ENCODE measurements around the gene PPP2R3A. TPM values are rescaled to one million over a fixed set of nuclear protein-coding genes. Genes with fewer than 3 reads are reported as not detected.

PPP2R3A gene
- total and polyA plus RNA-seq, 2 of the 13 experiments (the other 11 are each of a cell fraction or from before 2014, with no cell fraction given), result 0.07 to 0.12 TPM

- TF ChIP-seq ARID4A (CRISPR knock-in tag; IDR thresholded peaks at IDR 0.05; ENCODE audit: borderline replicate concordance) (peak; percentile 72), ZNF543 (CRISPR knock-in tag; IDR thresholded peaks at IDR 0.05) (0 out of 2 replicates have a peak, but pooled peaks have one; percentile 15), HOXD1 (CRISPR knock-in tag; IDR thresholded peaks at IDR 0.05) (peak; percentile 13; the same call in 1 of the 2 replicates), HIVEP1 (CRISPR knock-in tag; IDR thresholded peaks at IDR 0.05) (peak; percentile 62; the same call in 1 of the 2 replicates), KDM4B (CRISPR knock-in tag; IDR thresholded peaks at IDR 0.05) (0 out of 2 replicates have a peak, but pooled peaks have one; percentile 5), ZNF446 (CRISPR knock-in tag; IDR thresholded peaks at IDR 0.05) (peak; percentile 66; the same call in 1 of the 2 replicates), CBFB (CRISPR knock-in tag; IDR thresholded peaks at IDR 0.05) (0 out of 2 replicates have a peak, but pooled peaks have one; percentile 35), CSRNP2 (CRISPR knock-in tag; conservative IDR thresholded peaks at IDR 0.05; ENCODE audit: low read depth) (no peak), ZSCAN20 (CRISPR knock-in tag; IDR thresholded peaks at IDR 0.05; ENCODE audit: borderline replicate concordance) (0 out of 2 replicates have a peak, but pooled peaks have one; percentile 48), JARID2 (CRISPR knock-in tag; IDR thresholded peaks at IDR 0.05; ENCODE audit: insufficient replicate concordance) (no peak), ZFP36L1 (CRISPR knock-in tag; IDR thresholded peaks at IDR 0.05) (peak; percentile 58; the same call in 1 of the 2 replicates), XBP1 (CRISPR knock-in tag; IDR thresholded peaks at IDR 0.05) (no peak), SIX4 (CRISPR knock-in tag; IDR thresholded peaks at IDR 0.05) (no peak), ZNF274 (CRISPR knock-in tag; IDR thresholded peaks at IDR 0.05) (0 out of 2 replicates have a peak, but pooled peaks have one; percentile 30), ZXDC (CRISPR knock-in tag; IDR thresholded peaks at IDR 0.05) (0 out of 2 replicates have a peak, but pooled peaks have one; percentile 22)
- TF ChIP-seq, protein P1, sequence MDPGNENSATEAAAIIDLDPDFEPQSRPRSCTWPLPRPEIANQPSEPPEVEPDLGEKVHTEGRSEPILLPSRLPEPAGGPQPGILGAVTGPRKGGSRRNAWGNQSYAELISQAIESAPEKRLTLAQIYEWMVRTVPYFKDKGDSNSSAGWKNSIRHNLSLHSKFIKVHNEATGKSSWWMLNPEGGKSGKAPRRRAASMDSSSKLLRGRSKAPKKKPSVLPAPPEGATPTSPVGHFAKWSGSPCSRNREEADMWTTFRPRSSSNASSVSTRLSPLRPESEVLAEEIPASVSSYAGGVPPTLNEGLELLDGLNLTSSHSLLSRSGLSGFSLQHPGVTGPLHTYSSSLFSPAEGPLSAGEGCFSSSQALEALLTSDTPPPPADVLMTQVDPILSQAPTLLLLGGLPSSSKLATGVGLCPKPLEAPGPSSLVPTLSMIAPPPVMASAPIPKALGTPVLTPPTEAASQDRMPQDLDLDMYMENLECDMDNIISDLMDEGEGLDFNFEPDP (CRISPR knock-in tag; conservative IDR thresholded peaks at IDR 0.05), result 0 out of 2 replicates have a peak, but pooled peaks have one; percentile 91
Measured at GRCh38 chr3:136195258-136196063, 229.9 kb downstream of the PPP2R3A start (continued).

Measured in HepG2 (cell line).